HCT116 (cell line): ENCODE results near the gene LYSMD2. TPM values are rescaled to one million over a fixed set of nuclear protein-coding genes. Genes with fewer than 3 reads are reported as not detected.

Experiments used
- ATAC-seq: fragments of 200-7000 bp; cut with Tn5 transposase; 2 replicates; pipeline ENCODE4 v1.9.1; 2020; ENCODE audit warnings: mild to moderate bottlenecking, moderate library complexity
- BruUV-seq: library from RNA; stranded (reverse); fragments of 400-500 nt; replicated peaks from 2 replicates; lab custom pipeline; 2021; lab: Mats Ljungman, UMichigan
- CTCF ChIA-PET: fragments of 300-600 bp; sonication (Branson Sonifier 250); formaldehyde crosslinking; loops from one replicate; lab custom pipeline; 2021; ENCODE audit warnings: antibody characterized with exemption; lab: Charles Lee
- POLR2A ChIA-PET: fragments of 300-600, 350-600 bp; sonication (Branson Sonifier 250); formaldehyde crosslinking; loops from one replicate; lab custom pipeline; 2021; ENCODE audit warnings: antibody characterized with exemption; lab: Charles Lee
- RAD21 ChIA-PET, 2 experiments: fragments of 300-600 bp; sonication (Branson Sonifier 250); formaldehyde crosslinking; loops; one replicate each; lab custom pipeline; 2023; ENCODE audit warnings: low total read pairs in 2 of 2; ENCODE audit not compliant: uncharacterized antibody in 2 of 2, unreplicated experiment in 2 of 2, low non-redundant PET in 1 of 2; lab: Charles Lee
- DNase-seq: peaks from one replicate; pipeline ENCODE4 v3.0.0-alpha.2; 2010; ENCODE audit warnings: low read depth, low spot score
- H2AFZ ChIP-seq: fragments of 200-600 bp; shearing (Covaris generic), sonication (generic); 2 replicates; pipeline ENCODE4 v1.6.1; 2017; ENCODE audit warnings: low read depth, mixed run types, mixed read lengths, antibody characterized with exemption, low read length; ENCODE audit not compliant: poor library complexity, severe bottlenecking
- H3K27ac ChIP-seq: 2 replicates; pipeline ENCODE4 v1.5.1; 2012; ENCODE audit warnings: low read depth, low read length
- H3K27me3 ChIP-seq: fragments of 200-600 bp; sonication (generic); 2 replicates; pipeline ENCODE4 v1.6.1; 2016; ENCODE audit warnings: mixed run types, low read length, mixed read lengths; ENCODE audit not compliant: insufficient read depth
- H3K36me3 ChIP-seq, 2 experiments: fragments of 200-500 bp in 1 of 2; fragments of 200-600 bp in 1 of 2; sonication (Bioruptor generic) in 1 of 2; sonication (generic) in 1 of 2; 2 replicates each; pipeline versions ENCODE4 v1.5.1 to v1.6.1; 2014 to 2016; ENCODE audit warnings: low read length in 2 of 2, inconsistent platforms in 1 of 2, mixed read lengths in 1 of 2, mixed run types in 1 of 2; ENCODE audit not compliant: insufficient read depth in 2 of 2, control insufficient read depth in 1 of 2
- H3K4me1 ChIP-seq, 2 experiments: fragments of 200-600 bp in 1 of 2; sonication (generic) in 1 of 2; 2 replicates each; pipeline versions ENCODE4 v1.5.1 to v1.6.1; 2012 to 2017; ENCODE audit warnings: low read length in 2 of 2, inconsistent platforms in 1 of 2, mild to moderate bottlenecking in 1 of 2, mixed read lengths in 1 of 2, mixed run types in 1 of 2, moderate library complexity in 1 of 2; ENCODE audit not compliant: insufficient read depth in 2 of 2, control insufficient read depth in 1 of 2
- H3K4me2 ChIP-seq: fragments of 200-600 bp; sonication (generic); 2 replicates; pipeline ENCODE4 v1.6.1; 2017; ENCODE audit warnings: mixed run types, low read length, mixed read lengths
- H3K4me3 ChIP-seq, 2 experiments: fragments of 200-600 bp in 1 of 2; sonication (generic) in 1 of 2; replicated peaks in 1 of 2; 2 replicates each; pipeline ENCODE4 v1.5.1; 2011 to 2016; ENCODE audit warnings: low read length in 2 of 2, control low read depth in 1 of 2, low read depth in 1 of 2, mild to moderate bottlenecking in 1 of 2, mixed read lengths in 1 of 2, mixed run types in 1 of 2
- H3K79me2 ChIP-seq: fragments of 200-600 bp; sonication (generic); 2 replicates; pipeline ENCODE4 v1.6.1; 2017; ENCODE audit warnings: mild to moderate bottlenecking, mixed run types, low read length, moderate library complexity, mixed read lengths; ENCODE audit not compliant: insufficient read depth
- H3K9ac ChIP-seq: fragments of 200-600 bp; sonication (generic); 2 replicates; pipeline ENCODE4 v1.6.1; 2016; ENCODE audit warnings: low read length, mixed read lengths
- H3K9me2 ChIP-seq: fragments of 200-600 bp; sonication (generic), shearing (Covaris generic); 2 replicates; pipeline ENCODE4 v1.6.1; 2017; ENCODE audit warnings: mixed run types, mild to moderate bottlenecking, moderate library complexity; ENCODE audit not compliant: insufficient read depth
- H3K9me3 ChIP-seq, 2 experiments: fragments of 200-500 bp in 1 of 2; fragments of 200-600 bp in 1 of 2; sonication (Bioruptor generic) in 1 of 2; sonication (generic) in 1 of 2; 2 replicates each; pipeline ENCODE4 v1.6.1; 2014 to 2017; ENCODE audit warnings: low read length in 2 of 2, mixed read lengths in 2 of 2, inconsistent platforms in 1 of 2, low read depth in 1 of 2, mild to moderate bottlenecking in 1 of 2, mixed run types in 1 of 2, moderate library complexity in 1 of 2; ENCODE audit not compliant: control insufficient read depth in 1 of 2, insufficient read depth in 1 of 2
- H4K20me1 ChIP-seq: fragments of 200-600 bp; sonication (generic), shearing (Covaris generic); 2 replicates; pipeline ENCODE4 v1.6.1; 2017; ENCODE audit warnings: mixed run types, mild to moderate bottlenecking, moderate library complexity; ENCODE audit not compliant: insufficient read depth
- CBX3 ChIP-seq: IDR thresholded peaks from 2 replicates; pipeline ENCODE4 v1.6.1; 2012; ENCODE audit warnings: low read depth
- CEBPB ChIP-seq: IDR thresholded peaks from 2 replicates; pipeline ENCODE4 v1.6.1; 2012; ENCODE audit warnings: low read depth
- CTCF ChIP-seq, 3 experiments: fragments of 200-600 bp in 1 of 3; sonication (generic) in 1 of 3; IDR thresholded peaks in 2 of 3; conservative IDR thresholded peaks in 1 of 3; 2 replicates each; pipeline ENCODE4 v1.5.1; 2012 to 2017; ENCODE audit warnings: low read depth in 2 of 3, low read length in 2 of 3, antibody characterized with exemption in 1 of 3, borderline replicate concordance in 1 of 3, control low read depth in 1 of 3, mild to moderate bottlenecking in 1 of 3, mixed read lengths in 1 of 3, mixed run types in 1 of 3, moderate library complexity in 1 of 3; ENCODE audit not compliant: insufficient read depth in 1 of 3
- EGR1 ChIP-seq: IDR thresholded peaks from 2 replicates; pipeline ENCODE4 v1.6.1; 2012; ENCODE audit warnings: low read depth
- ELF1 ChIP-seq: IDR thresholded peaks from 2 replicates; pipeline ENCODE4 v1.6.1; 2012; ENCODE audit warnings: low read depth, borderline replicate concordance
- EZH2phosphoT487 ChIP-seq: fragments of 200-600 bp; IDR thresholded peaks from 2 replicates; pipeline ENCODE4 v1.6.1; 2018; ENCODE audit warnings: antibody characterized with exemption, borderline replicate concordance
- FOSL1 ChIP-seq: IDR thresholded peaks from 2 replicates; pipeline ENCODE4 v1.6.1; 2012; ENCODE audit warnings: low read depth
- JUND ChIP-seq: IDR thresholded peaks from 2 replicates; pipeline ENCODE4 v1.6.1; 2012
- MAX ChIP-seq: IDR thresholded peaks from 2 replicates; pipeline ENCODE4 v1.6.1; 2012
- POLR2A ChIP-seq: IDR thresholded peaks from 2 replicates; pipeline ENCODE4 v1.7.0; 2011; ENCODE audit warnings: borderline replicate concordance; ENCODE audit not compliant: insufficient read depth, insufficient read length; ENCODE audit errors: extremely low read depth
- POLR2AphosphoS5 ChIP-seq: IDR thresholded peaks from 2 replicates; pipeline ENCODE4 v1.6.1; 2011; ENCODE audit warnings: mild to moderate bottlenecking, low read depth, low read length, moderate library complexity
- RAD21 ChIP-seq: IDR thresholded peaks from 2 replicates; pipeline ENCODE4 v1.6.1; 2012; ENCODE audit warnings: low read depth, mild to moderate bottlenecking
- SIN3A ChIP-seq: IDR thresholded peaks from 2 replicates; pipeline ENCODE4 v1.6.1; 2012; ENCODE audit warnings: low read depth
- SP1 ChIP-seq: IDR thresholded peaks from 2 replicates; pipeline ENCODE4 v1.6.1; 2012; ENCODE audit warnings: low read depth
- SRF ChIP-seq: IDR thresholded peaks from 2 replicates; pipeline ENCODE4 v1.6.1; 2012; ENCODE audit warnings: low read depth
- TCF7L2 ChIP-seq: IDR thresholded peaks from 2 replicates; pipeline ENCODE4 v1.7.0; 2011; ENCODE audit warnings: borderline replicate concordance, inconsistent platforms; ENCODE audit not compliant: insufficient read depth, insufficient read length; ENCODE audit errors: extremely low read depth
- YY1 ChIP-seq: IDR thresholded peaks from 2 replicates; pipeline ENCODE4 v1.6.1; 2011; ENCODE audit warnings: low read length, low read depth, moderate library complexity, mild to moderate bottlenecking; ENCODE audit not compliant: insufficient replicate concordance; ENCODE audit errors: extremely low read depth
- ZBTB33 ChIP-seq: IDR thresholded peaks from 2 replicates; pipeline ENCODE4 v1.6.1; 2011; ENCODE audit warnings: mild to moderate bottlenecking, low read length, moderate library complexity; ENCODE audit not compliant: insufficient replicate concordance; ENCODE audit errors: extremely low read depth
- ZFX ChIP-seq: fragments of 450-650 bp; IDR thresholded peaks from 2 replicates; pipeline ENCODE4 v1.6.1; 2017
- ZNF274 ChIP-seq: fragments of 200-500 bp; sonication (Bioruptor generic); IDR thresholded peaks from 2 replicates; pipeline ENCODE4 v1.6.1; 2014; ENCODE audit warnings: mild to moderate bottlenecking, low read depth, low read length, inconsistent platforms
- intact Hi-C: fragments of 100-400 bp; cut with micrococcal nuclease; formaldehyde crosslinking; loops from 2 replicates; pipeline ENCODE4 v1.10.0; 2022
- total RNA-seq: library from RNA; stranded (reverse); gene quantifications from one replicate; pipeline ENCODE4 v1.2.1, GENCODE V29; 2021; ENCODE audit not compliant: unreplicated experiment

Gene LYSMD2
- total RNA-seq, 1 experiment from 2014 or later = 10.8 TPM

- BruUV-seq = no TSS peak
- no peak overlapping the region for H2AFZ ChIP-seq
- H4K20me1 ChIP-seq = no peaks in the 10 kb centered on the region
- H3K4me2 ChIP-seq = no peak overlapping the region
- CTCF ChIA-PET = interaction anchor here (7.9 kb wide), 1 partner anchor 131 kb away, joined by 296 read pairs; no protein-coding TSS in a partner anchor
- peaks cover 0 to 4% of the 10 kb centered on the region in 2 experiments; a peak in 1 of 4 replicates for H3K9me3 ChIP-seq
- no peaks in the 10 kb centered on the region; a peak in 1 of 4 replicates for H3K36me3 ChIP-seq
- no peaks in the 10 kb centered on the region for H3K9me2 ChIP-seq
- H3K27ac ChIP-seq = no peak overlapping the region
- H3K9ac ChIP-seq = no peak overlapping the region
- no peaks in the 10 kb centered on the region for H3K79me2 ChIP-seq
- H3K4me3 ChIP-seq = no peak overlapping the region
- no peaks in the 10 kb centered on the region for H3K27me3 ChIP-seq
- H3K4me1 ChIP-seq = no peaks in the 10 kb centered on the region
- RAD21 ChIA-PET = no interaction called here
- no peak for DNase-seq
- TF ChIP-seq EZH2phosphoT487 (no peak), CBX3 (no peak), POLR2A (no peak), SP1 (no peak), RAD21 (no peak), MAX (no peak), JUND (no peak), ZFX (no peak), POLR2AphosphoS5 (no peak), CTCF (IDR thresholded peaks at IDR 0.05 in 2 of 3, conservative IDR thresholded peaks at IDR 0.05 in 1 of 3; ENCODE audit: borderline replicate concordance in 1 of 3, insufficient read depth in 1 of 3, low read depth in 2 of 3, low read length in 2 of 3) (no peak), SRF (no peak), ELF1 (no peak), TCF7L2 (no peak), ZNF274 (no peak), SIN3A (no peak), CEBPB (no peak), ZBTB33 (no peak), EGR1 (no peak), YY1 (no peak), FOSL1 (no peak)
- intact Hi-C loops = loop anchor here (5.0 kb wide), 1 partner anchor 297 kb away; no protein-coding TSS in a partner anchor
- no peak for ATAC-seq
- POLR2A ChIA-PET = no interaction called here
These were observed 43.2 kb upstream of the LYSMD2 start for GRCh38 chr15:51780636-51781035.
